ENCODE data around the gene SLC9A4. TPM values are rescaled to one million over a fixed set of nuclear protein-coding genes. Genes with fewer than 3 reads are reported as not detected.

The SLC9A4 gene
- total RNA-seq, 4 donors from 2014 or later = 0.40 to 0.76 (median 0.47) TPM

- intact Hi-C loops (cut with DNase I) = no loop called here
- WGBS, 2 donors = 78 to 90% methylated on average over 3 of the region's 3 CpGs
- Histone ChIP-seq H3K36me3 (no peaks in the 10 kb centered on the region), H3K27ac (no peak overlapping the region), H3K4me1 (peaks cover 0 to 27% (median 4%) of the 10 kb centered on the region in 3 donors), H3K27me3 (no peaks in the 10 kb centered on the region), H3K9me3 (no peaks in the 10 kb centered on the region), H3K4me3 (no peak overlapping the region)
- TF ChIP-seq POLR2A (IDR thresholded peaks at IDR 0.05) = no peak
- no peak for TF ChIP-seq CTCF (IDR thresholded peaks at IDR 0.05)
- DNase-seq = no peak
These were observed 45.1 kb downstream of the SLC9A4 start for GRCh38 chr2:102518170-102518569.

GRCh38 chr2:102520009-102520408 lies 47.0 kb downstream of the SLC9A4 start:
- intact Hi-C loops (cut with DNase I) = no loop called here
- H3K36me3 ChIP-seq = no peaks in the 10 kb centered on the region
- H3K27ac ChIP-seq = peak overlapping the region in 1 of 4 donors; percentile 0
- no peak overlapping the region for H3K4me3 ChIP-seq
- no peak for DNase-seq
- H3K9me3 ChIP-seq = no peaks in the 10 kb centered on the region
- H3K4me1 ChIP-seq = peaks cover 0 to 14% (median 0%) of the 10 kb centered on the region in 3 donors
- TF ChIP-seq CTCF (IDR thresholded peaks at IDR 0.05) (peak; percentile 32 to 83 (median 48)), POLR2A (IDR thresholded peaks at IDR 0.05) (no peak)
- no peaks in the 10 kb centered on the region for H3K27me3 ChIP-seq
- WGBS, 2 donors = 25 to 64% methylated on average over 1 to 2 of the region's 2 CpGs

- 50 to 58% methylated on average over 1 of the region's 1 CpG for WGBS, 2 donors
These were observed 47.8 kb downstream of the SLC9A4 start for GRCh38 chr2:102520801-102521200.

GRCh38 chr2:102522162-102522561 lies 49.1 kb downstream of the SLC9A4 start:
- 82 to 85% methylated on average over 4 of the region's 4 CpGs for WGBS, 2 donors
- H3K4me3 ChIP-seq = no peak overlapping the region
- no peaks in the 10 kb centered on the region for H3K27me3 ChIP-seq
- no peaks in the 10 kb centered on the region for H3K9me3 ChIP-seq
- DNase-seq = no peak
- TF ChIP-seq CTCF (IDR thresholded peaks at IDR 0.05) (no peak), POLR2A (IDR thresholded peaks at IDR 0.05) (no peak)
- intact Hi-C loops (cut with DNase I) = no loop called here
- H3K27ac ChIP-seq = no peak overlapping the region
- H3K36me3 ChIP-seq = no peaks in the 10 kb centered on the region
- peaks cover 0 to 13% (median 0%) of the 10 kb centered on the region in 3 donors for H3K4me1 ChIP-seq

More at GRCh38 chr2:102520801-102521200, 47.8 kb downstream of the SLC9A4 start:
- no peaks in the 10 kb centered on the region for H3K9me3 ChIP-seq
- intact Hi-C loops (cut with DNase I) = no loop called here
- no peak for TF ChIP-seq CTCF (IDR thresholded peaks at IDR 0.05)
- TF ChIP-seq POLR2A (IDR thresholded peaks at IDR 0.05) = no peak
- H3K27ac ChIP-seq = no peak overlapping the region
- DNase-seq = no peak
- no peaks in the 10 kb centered on the region for H3K36me3 ChIP-seq
- no peaks in the 10 kb centered on the region for H3K27me3 ChIP-seq
- H3K4me3 ChIP-seq = no peak overlapping the region
- H3K4me1 ChIP-seq = peaks cover 0 to 13% (median 0%) of the 10 kb centered on the region in 3 donors

GRCh38 chr2:102522890-102523289 lies 49.9 kb downstream of the SLC9A4 start:
- Histone ChIP-seq H3K4me1 (peaks cover 0 to 13% (median 0%) of the 10 kb centered on the region in 3 donors), H3K27ac (no peak overlapping the region), H3K9me3 (no peaks in the 10 kb centered on the region), H3K4me3 (no peak overlapping the region), H3K27me3 (no peaks in the 10 kb centered on the region), H3K36me3 (no peaks in the 10 kb centered on the region)
- DNase-seq = no peak
- intact Hi-C loops (cut with DNase I) = no loop called here
- WGBS, 2 donors = 83 to 90% methylated on average over 3 of the region's 3 CpGs
- TF ChIP-seq POLR2A (IDR thresholded peaks at IDR 0.05) (no peak), CTCF (IDR thresholded peaks at IDR 0.05) (no peak)

All from esophagus squamous epithelium (tissue), 5 donors.